ENCODE data around the gene SLC4A8.

Gene SLC4A8

GRCh38 chr12:51536159-51536558, 111.5 kb downstream of the SLC4A8 start:
- peaks cover 6% of the 10 kb centered on the region; the same call in 1 of the 2 replicates for H3K27me3 ChIP-seq (ENCODE audit: insufficient read depth, low read length)
- peaks cover 12% of the 10 kb centered on the region for H3K4me1 ChIP-seq (ENCODE audit: control insufficient read depth, insufficient read depth, low read length, unreplicated experiment)
- H3K36me3 ChIP-seq (ENCODE audit: insufficient read depth, low read length), result no peaks in the 10 kb centered on the region
- no peak overlapping the region for H3K4me3 ChIP-seq (ENCODE audit: low read depth, low read length)
- no peaks in the 10 kb centered on the region for H3K79me2 ChIP-seq (ENCODE audit: control insufficient read depth, insufficient read depth, low read length, unreplicated experiment)
- no peak overlapping the region for H2AFZ ChIP-seq (ENCODE audit: low read length, unreplicated experiment)
- H3K27ac ChIP-seq (ENCODE audit: low read depth, low read length), result no peak overlapping the region

GRCh38 chr12:51538149-51538548, 113.5 kb downstream of the SLC4A8 start:
- H2AFZ ChIP-seq (ENCODE audit: low read length, unreplicated experiment), result no peak overlapping the region
- no peaks in the 10 kb centered on the region for H3K79me2 ChIP-seq (ENCODE audit: control insufficient read depth, insufficient read depth, low read length, unreplicated experiment)
- no peaks in the 10 kb centered on the region for H3K36me3 ChIP-seq (ENCODE audit: insufficient read depth, low read length)
- H3K4me3 ChIP-seq (ENCODE audit: low read depth, low read length), result no peak overlapping the region
- H3K4me1 ChIP-seq (ENCODE audit: control insufficient read depth, insufficient read depth, low read length, unreplicated experiment), result peaks cover 5% of the 10 kb centered on the region
- peaks cover 11% of the 10 kb centered on the region; the same call in 1 of the 2 replicates for H3K27me3 ChIP-seq (ENCODE audit: insufficient read depth, low read length)
- H3K27ac ChIP-seq (ENCODE audit: low read depth, low read length), result no peak overlapping the region

- Histone ChIP-seq H3K27ac (ENCODE audit: low read depth, low read length) (no peak overlapping the region), H3K36me3 (ENCODE audit: insufficient read depth, low read length) (no peaks in the 10 kb centered on the region), H2AFZ (ENCODE audit: low read length, unreplicated experiment) (no peak overlapping the region), H3K27me3 (ENCODE audit: insufficient read depth, low read length) (peaks cover 11% of the 10 kb centered on the region; the same call in 1 of the 2 replicates), H3K4me1 (ENCODE audit: control insufficient read depth, insufficient read depth, low read length, unreplicated experiment) (peaks cover 2% of the 10 kb centered on the region), H3K79me2 (ENCODE audit: control insufficient read depth, insufficient read depth, low read length, unreplicated experiment) (no peaks in the 10 kb centered on the region), H3K4me3 (ENCODE audit: low read depth, low read length) (no peak overlapping the region)
Observed at GRCh38 chr12:51538599-51538998, 114.0 kb downstream of the SLC4A8 start.

GRCh38 chr12:51540996-51541395, 116.4 kb downstream of the SLC4A8 start:
- H3K4me3 ChIP-seq (ENCODE audit: low read depth, low read length), result no peak overlapping the region
- no peaks in the 10 kb centered on the region for H3K36me3 ChIP-seq (ENCODE audit: insufficient read depth, low read length)
- no peaks in the 10 kb centered on the region for H3K4me1 ChIP-seq (ENCODE audit: control insufficient read depth, insufficient read depth, low read length, unreplicated experiment)
- peaks cover 21% of the 10 kb centered on the region for H3K27me3 ChIP-seq (ENCODE audit: insufficient read depth, low read length)
- no peak overlapping the region for H2AFZ ChIP-seq (ENCODE audit: low read length, unreplicated experiment)
- no peaks in the 10 kb centered on the region for H3K79me2 ChIP-seq (ENCODE audit: control insufficient read depth, insufficient read depth, low read length, unreplicated experiment)
- no peak overlapping the region for H3K27ac ChIP-seq (ENCODE audit: low read depth, low read length)

GRCh38 chr12:51546097-51546496, 121.5 kb downstream of the SLC4A8 start:
- Histone ChIP-seq H3K4me3 (ENCODE audit: low read depth, low read length) (no peak overlapping the region), H3K27ac (ENCODE audit: low read depth, low read length) (no peak overlapping the region), H3K27me3 (ENCODE audit: insufficient read depth, low read length) (peaks cover 47% of the 10 kb centered on the region), H3K79me2 (ENCODE audit: control insufficient read depth, insufficient read depth, low read length, unreplicated experiment) (no peaks in the 10 kb centered on the region), H3K4me1 (ENCODE audit: control insufficient read depth, insufficient read depth, low read length, unreplicated experiment) (no peaks in the 10 kb centered on the region), H3K36me3 (ENCODE audit: insufficient read depth, low read length) (no peaks in the 10 kb centered on the region), H2AFZ (ENCODE audit: low read length, unreplicated experiment) (no peak overlapping the region)

GRCh38 chr12:51547606-51548005, 123.0 kb downstream of the SLC4A8 start:
- H3K36me3 ChIP-seq (ENCODE audit: insufficient read depth, low read length), result no peaks in the 10 kb centered on the region
- H3K79me2 ChIP-seq (ENCODE audit: control insufficient read depth, insufficient read depth, low read length, unreplicated experiment), result no peaks in the 10 kb centered on the region
- H3K4me3 ChIP-seq (ENCODE audit: low read depth, low read length), result no peak overlapping the region
- no peaks in the 10 kb centered on the region for H3K4me1 ChIP-seq (ENCODE audit: control insufficient read depth, insufficient read depth, low read length, unreplicated experiment)
- peaks cover 54% of the 10 kb centered on the region for H3K27me3 ChIP-seq (ENCODE audit: insufficient read depth, low read length)
- H3K27ac ChIP-seq (ENCODE audit: low read depth, low read length), result no peak overlapping the region
- no peak overlapping the region for H2AFZ ChIP-seq (ENCODE audit: low read length, unreplicated experiment)

GRCh38 chr12:51548241-51548640, 123.6 kb downstream of the SLC4A8 start:
- peaks cover 58% of the 10 kb centered on the region for H3K27me3 ChIP-seq (ENCODE audit: insufficient read depth, low read length)
- no peak overlapping the region for H3K4me3 ChIP-seq (ENCODE audit: low read depth, low read length)

GRCh38 chr12:51549637-51550036, 125.0 kb downstream of the SLC4A8 start:
- no peaks in the 10 kb centered on the region for H3K4me1 ChIP-seq (ENCODE audit: control insufficient read depth, insufficient read depth, low read length, unreplicated experiment)
- no peaks in the 10 kb centered on the region for H3K36me3 ChIP-seq (ENCODE audit: insufficient read depth, low read length)
- H3K27me3 ChIP-seq (ENCODE audit: insufficient read depth, low read length), result peaks cover 70% of the 10 kb centered on the region
- no peak overlapping the region for H2AFZ ChIP-seq (ENCODE audit: low read length, unreplicated experiment)
- no peak overlapping the region for H3K27ac ChIP-seq (ENCODE audit: low read depth, low read length)
- no peaks in the 10 kb centered on the region for H3K79me2 ChIP-seq (ENCODE audit: control insufficient read depth, insufficient read depth, low read length, unreplicated experiment)
- no peak overlapping the region for H3K4me3 ChIP-seq (ENCODE audit: low read depth, low read length)

More at GRCh38 chr12:51548241-51548640, 123.6 kb downstream of the SLC4A8 start:
- no peaks in the 10 kb centered on the region for H3K4me1 ChIP-seq (ENCODE audit: control insufficient read depth, insufficient read depth, low read length, unreplicated experiment)
- no peaks in the 10 kb centered on the region for H3K36me3 ChIP-seq (ENCODE audit: insufficient read depth, low read length)
- no peak overlapping the region for H3K27ac ChIP-seq (ENCODE audit: low read depth, low read length)
- no peaks in the 10 kb centered on the region for H3K79me2 ChIP-seq (ENCODE audit: control insufficient read depth, insufficient read depth, low read length, unreplicated experiment)
- H2AFZ ChIP-seq (ENCODE audit: low read length, unreplicated experiment), result no peak overlapping the region

Measured in ACC112 (cell line).